Renal cortex interstitium (tissue), 11 donors: ENCODE results near the gene POLQ. TPM values are rescaled to one million over a fixed set of nuclear protein-coding genes. Genes with fewer than 3 reads are reported as not detected.
"Not testable (repeated sequence)": the region's sequence is repeated elsewhere in the genome, so short reads cannot be mapped to it uniquely, and the experiment has no call there.

Source experiments
- DNase-seq, 11 donors: peaks; one replicate each; pipeline ENCODE4 v3.0.0-alpha.2; 2013; ENCODE audit warnings: low read depth in 9 of 11, low spot score in 4 of 11; ENCODE audit errors: extremely low read depth in 1 of 11
- polyA plus RNA-seq, 3 donors: library from polyadenylated mRNA; unstranded; fragments of 120-200 nt; gene quantifications; one replicate each; pipeline ENCODE4 v1.2.1, GENCODE V29; 2013; ENCODE audit not compliant: insufficient read length in 3 of 3

POLQ gene
- polyA plus RNA-seq, 3 donors = 4.7 to 7.4 (median 7.2) TPM

DNA sequence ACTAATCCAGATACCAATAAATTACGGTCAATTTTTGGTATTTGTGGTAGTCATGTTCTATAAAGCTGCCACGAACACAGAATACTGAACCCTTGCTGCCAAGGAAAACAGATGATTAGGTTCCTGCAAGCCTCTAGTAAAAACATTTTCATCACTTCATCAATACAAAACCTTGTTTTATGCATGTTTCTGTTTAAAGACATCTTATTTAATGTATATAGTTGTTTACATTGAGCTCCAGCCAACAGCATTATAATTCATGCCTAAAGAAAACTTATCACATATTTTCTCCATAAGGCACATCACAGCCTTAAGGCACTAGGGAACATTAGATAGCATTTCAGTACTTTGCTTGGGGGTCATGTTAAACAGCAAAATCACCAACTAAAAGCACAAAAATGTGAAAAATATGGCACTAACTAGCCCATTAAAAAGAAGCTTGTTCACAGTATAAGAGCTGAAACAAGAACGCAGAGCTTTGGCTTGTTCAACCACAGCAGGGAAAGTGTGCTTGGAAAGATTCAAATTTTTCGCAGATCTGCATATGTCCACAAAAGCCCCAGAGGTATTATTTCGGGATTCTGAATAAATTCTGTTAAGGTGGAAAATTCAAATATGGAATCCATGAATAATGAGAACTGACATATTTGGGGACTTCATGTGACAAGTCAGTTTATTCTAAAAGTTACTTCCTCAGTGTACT, 27.7 kb downstream of the POLQ start:
- no peak for DNase-seq

DNA sequence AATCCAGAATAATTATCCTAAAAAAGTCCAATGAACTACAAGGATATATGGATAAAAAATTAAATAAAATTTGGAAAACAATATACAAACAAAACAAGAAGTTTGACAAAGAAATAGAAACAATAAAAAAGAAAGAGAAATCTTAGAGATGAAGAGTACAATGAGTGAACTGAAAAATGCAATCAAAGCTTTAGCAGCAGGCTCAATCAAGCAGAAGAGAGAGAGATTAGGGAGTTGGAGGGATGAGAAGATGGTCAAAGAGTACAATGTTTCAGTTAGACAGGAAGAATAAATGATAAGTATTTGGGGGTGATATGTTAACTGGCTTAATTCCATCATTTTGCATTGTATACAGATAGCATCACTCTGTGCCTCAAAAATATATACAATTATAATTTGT, 29.9 kb downstream of the POLQ start:
- DNase-seq = no peak

DNA sequence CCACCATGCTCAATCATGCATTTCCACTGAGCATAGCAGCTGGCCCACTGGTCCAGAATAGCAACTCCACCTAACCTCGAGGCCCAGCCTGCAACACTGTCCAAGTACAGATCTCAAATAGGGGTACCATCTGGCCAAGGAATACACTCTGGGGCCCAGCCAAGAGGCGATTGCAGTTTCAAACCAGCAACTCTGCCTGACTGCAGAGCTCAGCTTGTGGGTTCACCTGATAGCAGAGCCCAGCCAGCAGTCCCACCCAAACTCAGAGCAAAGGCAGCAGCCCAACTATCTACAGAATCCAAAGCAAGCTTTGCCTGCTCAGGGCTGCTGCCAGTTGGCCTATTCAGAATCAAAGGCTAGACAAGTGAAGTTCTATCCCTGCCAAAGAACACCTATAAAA, 30.5 kb downstream of the POLQ start:
- DNase-seq = no peak

DNA sequence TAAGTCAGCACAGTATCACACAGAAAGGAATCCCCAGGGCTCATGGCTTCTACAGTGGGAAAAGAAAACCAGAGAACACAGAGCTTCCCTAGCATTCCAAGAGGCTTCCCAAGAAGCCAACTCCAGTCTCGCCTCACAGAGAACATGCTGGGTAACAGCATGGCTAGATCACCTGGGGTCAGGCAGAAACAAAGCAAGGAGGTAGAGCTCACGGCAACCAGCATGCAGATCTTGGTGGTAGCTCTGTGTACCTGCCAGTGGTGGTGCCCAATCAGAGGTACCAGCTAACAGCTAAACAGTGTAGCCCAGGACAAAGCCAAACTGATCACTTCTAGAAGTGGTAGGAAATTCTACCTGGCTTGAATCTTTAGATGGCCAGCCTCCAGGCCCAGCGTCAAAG, 31.3 kb downstream of the POLQ start:
- no peak for DNase-seq

DNA sequence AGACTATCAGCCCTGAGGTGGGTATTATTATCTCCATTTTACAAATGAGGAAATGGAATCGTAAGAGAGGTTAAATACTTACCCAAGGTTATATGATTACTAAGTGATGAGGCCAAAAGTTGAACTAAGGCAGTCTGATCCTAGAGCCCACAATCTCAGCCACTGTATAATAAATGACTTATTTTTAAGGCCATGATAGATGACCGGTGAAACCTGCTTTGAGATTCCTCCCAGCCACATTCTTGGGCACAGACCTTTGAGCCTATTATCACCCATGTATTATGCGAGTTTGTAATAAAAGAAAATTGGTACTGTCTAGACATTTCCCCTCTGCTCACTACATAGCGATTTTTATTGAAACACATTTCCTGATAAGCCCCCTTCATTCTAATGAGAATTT, 37.4 kb downstream of the POLQ start:
- no peak for DNase-seq

DNA sequence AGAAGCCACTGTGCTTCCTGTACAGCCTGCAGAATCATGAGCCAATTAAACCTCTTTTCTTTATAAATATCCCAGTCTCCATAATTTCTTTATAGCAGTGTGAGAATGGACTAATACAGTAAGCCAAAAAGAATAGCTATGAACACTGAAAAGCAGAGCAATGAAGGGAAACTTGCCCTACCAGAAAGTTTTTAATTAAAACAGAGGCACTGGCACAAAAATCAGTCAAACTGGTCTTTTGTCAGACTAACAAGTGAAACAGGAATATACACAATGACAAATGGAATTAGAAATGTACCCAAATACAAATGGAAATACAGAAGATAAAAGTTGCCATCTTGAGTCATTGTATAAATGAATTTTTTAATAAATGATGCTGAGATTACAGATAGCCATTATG, 40.5 kb downstream of the POLQ start:
- no peak for DNase-seq

DNA sequence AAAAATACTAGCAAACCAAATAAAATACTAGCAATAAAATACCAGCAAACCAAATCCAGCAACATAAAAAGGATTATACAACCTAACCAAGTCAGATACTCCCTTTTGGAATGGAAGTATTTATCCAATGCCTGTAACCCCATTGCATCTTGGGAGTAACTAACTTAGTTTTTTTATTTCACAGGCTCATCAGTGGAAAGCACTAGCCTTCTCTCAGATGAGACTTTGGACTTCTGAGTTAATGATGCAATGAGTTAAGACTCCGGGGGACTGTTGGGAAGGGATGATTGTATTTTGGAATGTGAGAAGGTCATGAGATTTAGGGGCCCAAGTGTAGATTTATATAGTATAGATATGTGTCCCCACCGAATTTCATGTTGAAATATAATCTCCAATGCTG, 41.2 kb downstream of the POLQ start:
- no peak for DNase-seq

DNA sequence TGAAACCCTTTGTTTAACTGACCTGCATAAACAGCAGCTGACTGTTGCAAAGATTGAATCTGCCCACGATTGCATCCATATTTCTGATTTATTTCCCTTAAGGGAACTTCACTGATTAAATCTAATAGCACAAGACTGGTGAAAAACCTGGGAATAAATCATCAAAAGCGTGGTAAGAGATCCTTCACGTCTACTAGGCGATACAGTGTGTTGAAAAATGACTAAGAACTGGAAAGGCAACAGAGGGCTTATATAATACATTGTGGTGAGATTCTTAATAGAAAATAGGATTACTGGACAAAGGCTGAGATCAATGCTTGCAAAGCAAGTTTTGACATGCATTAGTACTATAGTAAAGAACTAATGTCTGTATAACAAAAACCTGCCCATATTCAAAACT, 49.0 kb downstream of the POLQ start:
- no peak for DNase-seq

DNA sequence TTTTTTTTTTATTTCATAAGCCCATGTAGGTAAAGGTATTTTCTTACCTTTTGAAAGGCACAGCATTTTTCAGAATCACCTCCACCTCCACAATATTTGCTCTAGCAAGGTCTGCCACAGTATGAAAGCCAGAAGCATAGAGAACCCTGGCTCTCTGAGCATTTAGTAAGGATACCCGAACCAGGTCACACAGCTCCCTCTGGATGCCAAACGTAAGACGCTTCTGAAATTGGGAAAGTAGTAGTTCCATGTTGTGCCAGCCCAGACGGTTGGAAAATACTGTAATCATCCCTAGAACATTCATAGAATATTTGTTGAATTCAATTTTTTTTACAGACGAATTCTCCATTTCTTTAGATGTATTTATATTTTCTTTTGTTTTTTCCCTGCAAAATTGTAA, 52.4 kb downstream of the POLQ start:
- DNase-seq = no peak

DNA sequence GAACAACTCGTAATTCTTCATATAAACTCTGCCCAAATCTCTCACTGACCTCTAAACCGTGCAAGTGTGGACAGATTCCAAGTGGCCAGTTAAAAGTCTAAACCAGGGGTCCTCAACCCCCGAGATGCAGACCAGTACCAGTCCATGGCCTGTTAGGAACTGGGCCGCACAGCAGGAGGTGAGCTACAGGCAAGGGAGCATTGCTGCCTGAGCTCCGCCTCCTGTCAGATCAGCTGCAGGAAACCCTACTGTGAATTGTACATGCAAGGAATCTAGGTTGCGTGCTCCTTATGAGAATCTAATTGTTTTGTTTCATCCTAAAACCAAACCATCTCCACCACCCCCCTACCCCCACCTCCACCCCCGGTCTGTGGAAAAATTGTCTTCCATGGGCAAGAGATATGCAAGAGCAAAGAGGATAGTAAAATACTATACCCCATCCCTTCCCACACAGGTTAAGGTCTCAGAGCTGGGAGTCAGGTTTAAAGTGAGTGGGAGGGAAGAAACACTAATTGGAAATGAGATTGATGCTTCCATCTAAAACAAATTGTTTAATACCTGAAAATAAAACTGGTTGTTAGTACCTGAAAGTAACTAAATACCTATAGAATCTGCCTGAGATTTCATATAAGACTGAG, 54.0 kb downstream of the POLQ start:
- peak in 1 of 11 donors; percentile 13 for DNase-seq

DNA sequence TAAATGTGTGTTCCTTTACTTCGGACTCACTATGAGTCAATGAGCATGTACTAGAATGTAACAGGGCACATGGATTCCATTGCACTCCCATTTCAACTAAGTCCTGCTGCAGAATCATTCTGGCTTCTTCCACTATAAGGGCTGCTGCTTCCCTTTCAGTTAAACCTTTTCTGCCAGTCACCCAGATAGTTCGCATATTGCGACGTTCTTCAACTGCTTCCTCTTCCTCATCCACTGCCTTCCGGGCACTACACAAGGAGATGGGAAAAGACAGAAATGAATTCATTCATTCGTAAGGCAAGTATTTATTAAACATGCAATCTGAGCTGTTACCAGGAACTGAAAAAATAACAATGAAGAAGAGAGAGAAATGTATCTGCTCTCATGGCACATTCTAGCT, 55.6 kb downstream of the POLQ start:
- DNase-seq = no peak

DNA sequence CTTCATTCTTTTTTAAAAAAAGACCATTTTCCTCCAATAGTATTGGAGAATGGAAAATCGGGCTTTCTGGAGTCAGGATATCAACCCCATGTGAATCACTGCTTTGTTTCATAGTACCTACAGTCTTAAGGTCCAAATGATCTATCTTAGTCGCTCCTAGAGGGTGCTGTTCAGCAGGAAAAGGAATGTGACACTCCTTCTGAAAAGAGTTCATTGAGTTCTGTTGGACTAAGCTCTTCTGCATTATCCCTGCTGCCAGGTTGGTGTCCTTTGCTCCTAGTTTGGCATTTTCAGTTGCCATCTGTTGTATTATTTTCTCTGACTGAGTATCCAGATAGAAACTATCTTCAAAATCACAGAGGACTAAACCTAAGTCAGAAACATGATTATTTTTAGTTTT, 57.2 kb downstream of the POLQ start:
- no peak for DNase-seq

DNA sequence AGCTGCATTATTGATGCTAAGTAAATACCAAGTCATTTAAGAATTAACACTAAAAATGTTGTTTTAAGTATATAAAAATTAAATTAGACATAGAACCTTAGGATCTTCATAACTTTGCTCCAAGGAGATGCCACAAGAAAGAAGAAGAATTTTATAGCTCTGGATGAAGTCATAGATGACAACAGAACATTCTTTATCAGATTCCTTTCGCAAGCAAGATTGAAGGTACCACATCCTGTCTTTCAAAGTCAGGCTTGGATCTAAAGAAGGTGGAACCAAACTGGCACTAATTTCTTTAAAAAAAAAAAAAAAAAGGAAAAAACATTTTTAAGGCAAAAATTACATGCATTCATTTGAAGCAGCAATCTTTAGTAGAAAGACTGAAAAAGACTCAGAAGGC, 62.5 kb downstream of the POLQ start:
- DNase-seq = no peak

DNA sequence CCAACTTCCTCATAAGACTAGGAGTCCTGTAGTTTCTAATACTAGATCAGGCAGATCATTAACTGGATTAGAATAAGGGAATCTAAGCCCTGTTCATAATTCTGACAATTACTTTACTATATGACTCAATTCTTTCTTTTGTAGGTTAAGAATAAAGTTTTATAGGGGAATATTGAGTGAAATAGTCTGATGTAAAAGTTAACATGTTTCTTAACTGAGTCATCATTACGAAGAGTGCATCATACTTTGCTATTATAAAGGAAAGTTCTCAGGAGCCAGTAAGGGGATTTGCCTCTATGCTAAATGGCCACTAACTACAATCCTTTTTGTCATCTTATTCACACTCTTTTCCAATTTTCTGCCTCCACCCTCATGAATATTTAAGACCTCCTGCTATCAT, 63.1 kb downstream of the POLQ start:
- DNase-seq = no peak

DNA sequence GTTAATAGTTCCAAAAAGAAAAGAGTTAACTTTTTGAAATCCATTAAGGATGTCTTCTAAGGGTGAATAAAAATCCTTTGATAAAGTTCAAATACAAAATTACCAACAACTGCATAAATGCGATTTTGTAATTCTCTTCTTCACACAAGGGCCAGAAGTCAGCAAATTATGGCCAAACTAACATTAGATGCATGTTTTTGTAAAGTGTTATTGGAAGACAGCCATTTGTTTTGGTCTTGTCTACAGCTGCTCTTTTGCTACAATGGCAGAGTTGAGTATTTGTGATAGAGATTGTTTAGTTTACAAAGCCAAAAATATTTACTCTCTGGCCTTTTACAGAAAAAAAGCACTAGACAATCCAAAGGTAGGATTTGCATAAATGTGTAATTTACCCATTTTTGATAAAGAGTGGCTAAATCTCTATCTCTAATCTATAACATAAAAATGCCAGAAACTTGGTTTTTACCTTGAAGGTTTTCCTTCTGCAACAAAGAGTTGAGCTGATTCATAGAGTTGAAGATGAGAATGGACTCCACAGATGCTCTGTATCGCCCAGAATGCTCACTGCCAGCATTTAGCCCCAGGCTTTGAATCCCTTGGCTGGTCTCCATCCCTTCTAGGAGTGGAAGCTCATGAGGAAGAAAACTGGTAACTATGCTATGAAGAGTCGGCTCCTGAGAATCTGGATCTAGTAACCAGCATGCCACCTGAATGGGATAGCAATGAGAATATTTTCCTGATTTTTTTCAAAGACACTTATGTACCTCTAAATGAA, 64.5 kb downstream of the POLQ start:
- no peak for DNase-seq

DNA sequence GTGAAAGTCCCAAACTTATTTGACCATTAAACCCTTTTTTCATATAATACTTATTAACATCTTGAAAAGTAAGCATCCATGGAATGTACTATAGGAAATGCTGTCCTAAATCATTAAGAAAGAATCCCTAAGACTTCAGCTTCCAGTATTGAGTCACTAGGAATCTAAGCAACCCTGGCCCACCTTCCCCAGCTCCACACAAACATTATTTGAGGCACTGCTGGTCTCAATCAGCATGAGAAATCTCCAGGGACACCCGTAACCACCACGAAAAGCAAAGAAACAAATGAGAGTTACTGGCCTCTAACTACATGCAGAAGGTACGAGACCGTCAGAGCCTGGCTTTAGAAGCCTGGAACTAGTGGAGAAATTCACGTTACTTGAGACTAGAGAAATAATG, 68.2 kb downstream of the POLQ start:
- DNase-seq = no peak

DNA sequence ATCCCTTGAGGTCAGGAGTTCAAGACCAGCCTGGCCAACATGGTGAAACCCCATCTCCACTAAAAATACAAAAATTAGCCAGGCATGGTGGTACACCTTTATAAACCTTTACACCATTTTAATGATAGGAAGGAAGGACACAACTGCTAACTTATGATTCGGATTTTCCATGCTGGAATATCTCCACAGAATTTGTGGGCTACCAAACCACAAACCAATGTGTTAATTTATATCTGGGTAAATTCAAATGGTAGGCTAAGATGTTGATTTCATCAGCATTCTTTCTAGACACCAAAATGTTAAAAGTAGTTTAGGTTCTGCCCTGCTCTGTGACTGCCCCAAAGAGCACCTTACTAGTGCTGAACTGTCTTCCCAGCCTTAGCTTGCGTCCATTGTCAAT, 72.8 kb downstream of the POLQ start:
- DNase-seq = no peak

DNA sequence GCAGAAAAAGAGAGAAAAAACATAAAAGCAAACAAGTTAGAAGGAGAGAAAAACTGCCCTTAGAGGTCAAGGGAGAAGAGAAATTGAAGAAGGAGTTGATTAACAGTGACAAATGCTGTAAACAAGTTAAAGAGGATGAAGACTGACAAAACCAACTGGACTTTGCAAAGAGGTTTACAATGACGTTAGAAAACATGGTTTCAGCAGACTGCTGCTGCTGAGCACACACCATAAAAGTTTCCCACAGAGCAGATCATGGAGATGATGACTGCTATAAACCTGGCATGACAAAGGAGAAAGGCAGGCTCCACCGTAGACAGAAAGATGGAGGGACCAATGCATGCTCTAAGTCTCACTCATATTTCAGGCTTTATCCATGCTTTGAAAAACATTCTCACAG, 78.7 kb downstream of the POLQ start:
- no peak for DNase-seq

DNA sequence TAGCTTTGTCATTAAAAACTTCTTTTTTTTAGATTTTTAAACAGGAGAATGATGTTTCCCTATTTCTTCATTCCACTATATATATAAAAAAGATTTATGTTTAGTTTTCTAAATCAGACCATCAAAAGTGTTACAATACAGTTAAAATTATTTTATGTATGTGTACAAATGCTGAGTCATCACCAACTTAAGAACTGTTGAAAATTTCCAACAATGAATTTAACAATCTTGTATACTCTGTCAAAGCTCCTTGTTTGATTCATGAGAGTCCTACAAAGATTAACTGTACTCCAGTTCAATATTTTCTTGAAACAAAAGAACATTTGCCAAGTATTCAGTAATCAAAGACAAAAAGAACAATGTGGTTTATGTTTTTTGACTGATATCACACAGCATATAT, 82.0 kb downstream of the POLQ start:
- DNase-seq = no peak

DNA sequence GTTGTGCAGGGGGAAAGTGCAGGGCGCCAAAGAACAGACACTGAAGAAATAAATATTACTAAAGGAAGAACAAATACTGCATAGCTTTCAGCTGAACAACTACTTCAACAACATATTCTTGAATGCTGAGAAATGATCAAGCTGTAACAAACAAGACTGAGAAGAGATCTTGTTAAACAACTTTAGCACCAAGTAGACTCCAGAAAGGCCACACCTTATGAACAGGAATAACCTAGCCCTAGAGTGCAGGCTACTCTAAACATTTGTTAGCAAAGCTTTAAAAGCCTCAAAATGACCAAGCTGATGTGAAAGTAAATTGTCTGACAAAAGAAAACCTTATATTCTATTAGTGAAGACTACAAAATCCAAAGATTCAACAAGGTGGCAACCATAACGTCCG, 83.2 kb downstream of the POLQ start:
- DNase-seq = no peak

DNA sequence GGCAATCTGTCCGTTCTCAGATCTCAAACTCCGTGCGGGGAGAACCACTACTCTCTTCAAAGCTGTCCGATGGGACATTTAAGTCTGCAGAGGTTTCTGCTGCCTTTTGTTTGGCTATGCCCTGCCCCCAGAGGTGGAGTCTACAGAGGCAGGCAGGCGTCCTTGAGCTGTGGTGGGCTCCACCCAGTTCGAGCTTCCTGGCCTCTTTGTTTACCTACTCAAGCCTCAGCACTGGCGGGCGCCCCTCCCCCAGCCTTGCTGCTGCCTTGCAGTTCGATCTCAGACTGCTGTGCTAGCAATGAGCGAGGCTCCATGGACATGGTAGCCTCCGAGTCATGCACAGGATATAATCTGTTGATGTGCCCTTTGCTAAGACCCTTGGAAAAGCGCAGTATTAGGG, 94.0 kb downstream of the POLQ start:
- DNase-seq = not testable (repeated sequence)
